Vagina (tissue), 2 donors: ENCODE results near the gene ARHGAP26. TPM values are rescaled to one million over a fixed set of nuclear protein-coding genes. Genes with fewer than 3 reads are reported as not detected.

Experiments
- DNase-seq, 2 donors: peaks; one replicate each; pipeline ENCODE4 v3.0.0-alpha.2; 2017; ENCODE audit errors: extremely low spot score in 2 of 2
- H3K27ac ChIP-seq: fragments of 200-600 bp; sonication (generic); one replicate; pipeline ENCODE4 v1.5.1; 2019
- H3K27me3 ChIP-seq: fragments of 200-600 bp; sonication (generic); one replicate; pipeline ENCODE4 v1.5.1; 2019
- H3K36me3 ChIP-seq, 2 donors: fragments of 200-600 bp; sonication (generic); one replicate each; pipeline ENCODE4 v1.5.1; 2017 to 2019
- H3K4me1 ChIP-seq: fragments of 200-600 bp; sonication (generic); one replicate; pipeline ENCODE4 v1.5.1; 2019
- H3K4me3 ChIP-seq, 2 donors: fragments of 200-600 bp; sonication (generic); 1 replicate in 1 of 2; 2 replicates in 1 of 2; pipeline ENCODE4 v1.5.1; 2016 to 2019
- H3K9me3 ChIP-seq: fragments of 200-600 bp; sonication (generic); one replicate; pipeline ENCODE4 v1.5.1; 2019
- CTCF ChIP-seq, 3 experiments: fragments of 450-650 bp in 2 of 3; fragments of 200-600 bp in 1 of 3; sonication (generic) in 1 of 3; IDR thresholded peaks; one replicate each; pipeline ENCODE4 v1.5.1; 2017 to 2019; ENCODE audit warnings: antibody characterized with exemption in 3 of 3, mild to moderate bottlenecking in 2 of 3, moderate library complexity in 2 of 3
- POLR2A ChIP-seq, 2 donors: fragments of 450-650 bp; IDR thresholded peaks; one replicate each; pipeline ENCODE4 v1.6.1; 2017; ENCODE audit warnings: antibody characterized with exemption in 2 of 2, mild to moderate bottlenecking in 2 of 2, moderate library complexity in 2 of 2
- POLR2AphosphoS5 ChIP-seq, 2 donors: sonication (generic); formaldehyde crosslinking; IDR thresholded peaks; one replicate each; pipeline ENCODE4 v1.9.0; 2017; ENCODE audit warnings: antibody characterized with exemption in 2 of 2, mild to moderate bottlenecking in 2 of 2, low read depth in 1 of 2; ENCODE audit not compliant: insufficient read depth in 1 of 2
- intact Hi-C: fragments of 100-400 bp; cut with DNase I; formaldehyde crosslinking; loops from one replicate; pipeline ENCODE4 v1.15.1; 2023
- total RNA-seq: library from RNA; depleted of rRNA; stranded (reverse); fragments of >200 nt; gene quantifications from one replicate; pipeline ENCODE4 v1.2.3, GENCODE V29; 2016

Gene ARHGAP26
- total RNA-seq, 1 donor from 2014 or later = 42.5 TPM

DNA sequence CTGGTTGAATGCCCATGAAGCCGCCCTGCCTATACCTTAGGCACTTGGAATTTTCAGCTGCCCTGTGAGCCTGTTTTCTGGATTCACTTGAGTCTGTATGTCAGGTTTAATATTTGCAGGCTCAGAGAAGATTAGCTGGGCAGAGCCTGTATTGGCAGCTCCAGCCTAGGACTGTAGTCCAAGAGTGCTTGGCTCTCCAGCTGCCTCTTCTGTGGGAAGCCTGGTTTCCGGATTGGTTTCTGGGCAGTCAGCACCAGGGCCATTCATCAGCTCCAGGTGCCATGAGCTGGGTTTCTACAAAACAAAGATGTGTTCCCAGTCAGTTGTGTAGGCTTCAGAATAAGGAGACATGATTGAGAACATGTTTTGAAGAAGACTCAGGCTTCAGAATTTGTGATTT lies 90.1 kb downstream of the ARHGAP26 start:
- Histone ChIP-seq H3K36me3 (no peaks in the 10 kb centered on the region), H3K27me3 (no peaks in the 10 kb centered on the region), H3K4me3 (no peak overlapping the region), H3K27ac (no peak overlapping the region), H3K4me1 (peaks cover 37% of the 10 kb centered on the region), H3K9me3 (no peaks in the 10 kb centered on the region)
- no peak for DNase-seq
- intact Hi-C loops = no loop called here
- TF ChIP-seq CTCF (IDR thresholded peaks at IDR 0.05) = no peak
- no peak for TF ChIP-seq POLR2A (IDR thresholded peaks at IDR 0.05)
- TF ChIP-seq POLR2AphosphoS5 (IDR thresholded peaks at IDR 0.05; ENCODE audit: insufficient read depth in 1 of 2, low read depth in 1 of 2) = no peak

DNA sequence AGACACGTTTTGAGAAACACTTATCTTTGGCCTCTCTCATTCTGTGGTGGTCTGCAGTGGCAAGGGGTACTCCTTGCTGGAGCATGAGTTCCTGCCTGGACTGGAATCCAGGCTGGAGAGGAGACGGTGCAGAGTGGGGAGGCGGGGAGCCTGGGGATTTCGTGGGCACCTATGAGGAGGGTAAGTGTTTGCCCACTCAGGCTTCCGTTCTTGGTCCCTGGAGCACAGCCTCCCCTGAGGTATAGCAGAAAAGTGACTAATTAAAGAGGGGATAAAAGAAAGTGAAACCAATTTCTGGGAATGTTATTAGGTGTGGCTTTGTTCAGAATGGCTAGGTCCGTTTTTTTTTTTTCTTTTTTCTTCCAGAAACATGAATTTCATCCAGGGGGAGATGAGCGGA lies 90.8 kb downstream of the ARHGAP26 start:
- no peak overlapping the region for H3K4me3 ChIP-seq
- DNase-seq = no peak
- no peak overlapping the region for H3K27ac ChIP-seq
- H3K36me3 ChIP-seq = no peaks in the 10 kb centered on the region
- H3K4me1 ChIP-seq = peaks cover 37% of the 10 kb centered on the region
- no peaks in the 10 kb centered on the region for H3K9me3 ChIP-seq
- TF ChIP-seq POLR2A (IDR thresholded peaks at IDR 0.05) = no peak
- TF ChIP-seq CTCF (IDR thresholded peaks at IDR 0.05) = no peak
- TF ChIP-seq POLR2AphosphoS5 (IDR thresholded peaks at IDR 0.05; ENCODE audit: insufficient read depth in 1 of 2, low read depth in 1 of 2) = no peak
- no peaks in the 10 kb centered on the region for H3K27me3 ChIP-seq
- intact Hi-C loops = no loop called here

DNA sequence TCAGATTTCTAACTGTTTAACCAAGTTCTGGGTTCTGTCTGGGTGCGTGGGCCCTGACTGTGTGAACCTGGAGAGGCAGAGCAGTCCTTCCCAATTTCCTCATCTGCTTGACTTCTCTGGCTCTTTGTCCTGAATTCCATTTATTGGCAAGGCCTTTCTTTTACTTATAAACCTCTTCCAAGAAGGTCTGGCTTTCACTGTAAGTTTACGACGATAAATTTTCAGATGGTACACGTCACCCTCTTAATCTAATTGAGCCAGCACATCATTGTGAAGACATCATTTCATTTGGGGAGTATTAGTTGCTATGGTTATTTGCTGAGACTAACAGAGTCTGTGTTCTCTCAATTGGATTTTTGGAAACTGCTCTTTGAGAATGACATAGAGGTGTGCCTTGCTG lies 92.4 kb downstream of the ARHGAP26 start:
- Histone ChIP-seq H3K36me3 (no peaks in the 10 kb centered on the region), H3K4me3 (no peak overlapping the region), H3K4me1 (peaks cover 29% of the 10 kb centered on the region), H3K27ac (no peak overlapping the region), H3K9me3 (no peaks in the 10 kb centered on the region), H3K27me3 (no peaks in the 10 kb centered on the region)
- TF ChIP-seq CTCF (IDR thresholded peaks at IDR 0.05) = no peak
- peak in 1 of 2 donors; percentile 43 for TF ChIP-seq POLR2AphosphoS5 (IDR thresholded peaks at IDR 0.05; ENCODE audit: insufficient read depth in 1 of 2, low read depth in 1 of 2)
- intact Hi-C loops = no loop called here
- peak in 1 of 2 donors; percentile 84 for DNase-seq

DNA sequence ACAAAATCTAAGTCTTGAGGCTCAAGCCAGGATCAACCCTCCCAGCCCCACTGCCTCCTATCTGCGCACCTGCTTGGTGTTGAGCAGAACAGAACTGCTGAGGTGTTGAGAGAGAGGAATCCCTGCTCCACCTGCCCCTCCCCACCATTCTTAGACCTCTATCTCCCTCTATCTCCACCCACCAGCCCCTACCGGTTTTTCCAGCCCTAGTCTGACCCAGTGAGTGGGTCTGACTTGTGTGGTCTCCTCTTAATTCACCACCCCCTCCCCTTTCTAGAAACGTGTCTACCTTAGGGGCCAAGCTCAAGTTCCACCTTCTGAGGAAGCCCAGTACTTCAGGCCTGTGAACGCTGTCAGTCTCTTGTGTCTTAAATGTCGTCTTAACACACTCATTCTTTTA lies 93.7 kb downstream of the ARHGAP26 start:
- Histone ChIP-seq H3K36me3 (no peaks in the 10 kb centered on the region), H3K9me3 (no peaks in the 10 kb centered on the region), H3K27ac (no peak overlapping the region), H3K4me3 (no peak overlapping the region), H3K4me1 (peaks cover 34% of the 10 kb centered on the region), H3K27me3 (no peaks in the 10 kb centered on the region)
- no peak for TF ChIP-seq POLR2A (IDR thresholded peaks at IDR 0.05)
- TF ChIP-seq POLR2AphosphoS5 (IDR thresholded peaks at IDR 0.05; ENCODE audit: insufficient read depth in 1 of 2, low read depth in 1 of 2) = no peak
- TF ChIP-seq CTCF (IDR thresholded peaks at IDR 0.05) = no peak
- intact Hi-C loops = no loop called here
- no peak for DNase-seq

GRCh38 chr5:142864290-142865260 lies 94.4 kb downstream of the ARHGAP26 start:
- intact Hi-C loops = no loop called here

More at GRCh38 chr5:142864290-142865260, 94.4 kb downstream of the ARHGAP26 start:
- H3K4me3 ChIP-seq = no peak overlapping the region
- H3K27ac ChIP-seq = no peak overlapping the region
- H3K4me1 ChIP-seq = peaks cover 39% of the 10 kb centered on the region
- TF ChIP-seq CTCF (IDR thresholded peaks at IDR 0.05) = no peak
- no peak for TF ChIP-seq POLR2AphosphoS5 (IDR thresholded peaks at IDR 0.05; ENCODE audit: insufficient read depth in 1 of 2, low read depth in 1 of 2)
- TF ChIP-seq POLR2A (IDR thresholded peaks at IDR 0.05) = no peak
- no peaks in the 10 kb centered on the region for H3K27me3 ChIP-seq
- DNase-seq = no peak
- H3K9me3 ChIP-seq = no peaks in the 10 kb centered on the region
- no peaks in the 10 kb centered on the region for H3K36me3 ChIP-seq
